Stimulated activated naive CD4-positive, alpha-beta T cell treated with Interleukin-2 at 50 U/mL for 16 hours (primary cell): ENCODE measurements around the gene SDS.

ENCODE experiments used
- DNase-seq: peaks from one replicate; lab custom pipeline; 2025; lab: John Stamatoyannopoulos, UW

SDS gene

DNA sequence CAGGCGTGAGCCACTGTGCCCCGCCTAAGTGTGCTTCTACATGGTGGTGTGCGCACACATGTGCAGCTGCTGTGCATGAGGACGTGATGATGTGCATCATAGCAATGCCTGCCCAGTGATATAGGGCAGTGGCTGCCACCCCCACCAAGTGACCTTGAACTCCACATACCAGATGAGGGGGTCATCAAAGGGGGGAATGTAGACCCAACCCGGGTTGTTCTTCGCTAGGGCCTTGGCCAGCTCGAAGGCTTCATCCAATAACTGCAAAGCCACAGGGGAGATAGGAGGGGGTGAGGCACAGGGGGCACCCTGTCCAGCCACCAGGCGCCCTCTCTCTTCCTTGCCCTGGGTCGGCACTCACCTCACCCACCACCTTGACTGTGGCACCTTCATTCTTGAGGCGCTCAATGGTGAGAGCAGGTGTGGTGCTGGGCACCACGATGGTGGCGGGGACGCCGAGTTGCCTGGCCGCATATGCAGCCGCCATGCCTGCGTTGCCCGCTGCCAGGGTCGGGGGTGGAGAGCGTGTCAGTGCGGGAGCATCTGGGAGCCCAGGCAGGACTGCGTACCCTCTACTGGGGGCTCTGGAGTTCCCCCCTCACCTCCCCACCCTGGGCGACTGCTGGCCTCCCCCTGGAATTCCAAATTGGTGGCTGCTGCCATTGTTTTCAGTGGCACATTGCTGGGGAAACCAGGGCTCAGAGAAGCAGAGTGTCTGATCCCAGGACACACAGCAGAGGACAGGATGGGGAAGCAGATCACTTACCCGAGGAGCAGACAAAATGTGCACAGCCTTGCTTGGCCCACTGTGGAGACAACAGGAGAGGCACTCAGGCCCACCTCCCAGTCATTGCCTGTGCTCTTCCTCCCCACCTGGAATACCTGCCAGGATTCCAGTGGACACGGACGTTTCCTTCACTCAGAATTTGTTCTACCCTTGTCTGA, 5.1 kb downstream of the SDS start:
- DNase-seq, result no peak

DNA sequence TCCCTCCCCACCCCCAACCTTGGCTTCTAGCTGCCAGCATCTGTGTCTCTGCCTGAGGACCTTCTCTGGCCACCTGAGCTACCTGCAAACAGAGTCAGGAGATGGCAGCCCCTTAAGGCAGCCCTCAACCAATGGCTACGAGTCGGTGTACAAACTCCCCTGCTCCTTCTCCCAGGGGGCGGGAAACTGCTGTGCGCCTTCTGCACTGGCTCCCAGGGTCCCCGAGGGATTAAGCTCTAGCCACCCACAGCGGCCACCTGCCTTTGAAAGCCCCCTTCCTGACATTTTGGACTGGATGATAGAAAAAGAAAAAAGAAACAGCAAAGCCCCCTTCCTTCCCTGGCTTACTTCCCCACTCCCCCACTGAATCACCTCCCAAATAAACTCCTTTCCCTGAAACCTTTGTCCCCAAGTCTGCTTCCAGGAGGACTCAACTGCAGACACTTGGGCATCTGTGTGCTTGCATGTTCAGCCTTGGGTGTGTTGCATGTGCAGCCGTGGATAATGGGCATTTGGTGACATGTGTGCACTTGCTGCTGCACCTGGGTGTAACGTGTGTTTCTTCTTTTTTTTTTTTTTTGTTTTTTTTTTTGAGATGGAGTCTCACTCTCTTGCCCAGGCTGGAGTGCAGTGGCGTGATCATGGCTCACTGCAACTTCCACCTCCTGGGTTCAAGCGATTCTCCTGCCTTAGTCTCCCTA, 6.0 kb downstream of the SDS start:
- DNase-seq, result no peak

GRCh38 chr12:113396828-113397496, 6.7 kb downstream of the SDS start:
- no peak for DNase-seq

DNA sequence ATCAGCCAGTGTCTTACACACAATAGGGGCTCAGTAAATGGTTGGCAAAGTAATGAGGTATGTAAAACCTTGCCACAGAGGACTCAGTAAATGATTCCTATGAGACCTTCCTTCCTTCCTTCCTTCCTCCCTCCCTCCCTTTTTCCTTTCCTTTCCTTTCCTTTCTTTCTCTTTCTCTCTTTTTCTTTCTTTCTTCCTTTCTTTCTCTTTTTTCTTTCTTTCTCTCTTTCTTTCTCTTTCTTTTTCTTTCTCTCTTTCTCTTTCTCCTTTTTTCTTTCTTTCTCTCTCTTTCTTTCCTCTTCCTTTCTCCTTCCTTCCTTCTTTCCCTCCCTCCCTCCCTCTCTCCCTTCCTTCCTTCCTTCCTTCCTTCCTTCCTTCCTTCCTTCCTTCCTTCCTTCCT, 7.5 kb downstream of the SDS start:
- DNase-seq, result no peak

DNA sequence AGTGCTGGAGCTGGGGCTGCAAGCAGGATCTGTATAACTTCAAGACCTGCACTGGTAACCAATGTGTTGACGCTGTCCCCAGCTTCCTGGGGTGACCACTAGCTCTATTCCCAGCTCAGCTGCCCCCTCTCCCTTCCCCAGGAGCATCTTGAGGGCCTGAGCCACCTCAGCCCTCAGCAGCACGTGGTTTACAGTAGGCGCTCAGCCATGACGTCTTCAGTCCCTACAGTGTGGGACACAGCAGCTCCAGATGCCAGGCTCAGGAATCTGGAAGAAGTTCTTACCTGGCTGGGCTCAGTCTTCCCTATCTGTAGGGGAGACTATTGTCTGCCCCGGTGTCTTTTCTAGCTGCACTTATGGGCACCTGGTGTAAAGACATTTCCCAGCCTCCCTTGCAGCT, 8.6 kb downstream of the SDS start:
- no peak for DNase-seq

DNA sequence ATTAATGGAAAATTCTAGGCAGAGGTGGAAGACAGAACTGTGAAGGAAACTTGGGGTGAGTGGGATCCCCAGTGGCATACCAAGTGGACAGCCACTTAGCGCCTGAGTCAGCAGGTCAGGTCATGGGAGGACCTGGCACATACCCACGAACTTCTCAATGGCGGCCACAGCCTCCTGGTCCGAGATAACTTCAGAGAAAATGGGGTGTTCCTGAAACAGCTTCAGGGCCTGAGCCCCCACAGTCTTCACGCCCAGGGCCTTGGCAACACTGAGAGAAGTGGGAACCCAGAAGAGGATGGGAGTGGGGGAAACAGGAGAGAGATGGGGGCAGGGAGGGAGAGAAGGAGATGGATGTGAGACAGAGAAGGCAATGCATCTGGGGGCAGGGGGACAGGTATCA, 9.9 kb downstream of the SDS start:
- no peak for DNase-seq

DNA sequence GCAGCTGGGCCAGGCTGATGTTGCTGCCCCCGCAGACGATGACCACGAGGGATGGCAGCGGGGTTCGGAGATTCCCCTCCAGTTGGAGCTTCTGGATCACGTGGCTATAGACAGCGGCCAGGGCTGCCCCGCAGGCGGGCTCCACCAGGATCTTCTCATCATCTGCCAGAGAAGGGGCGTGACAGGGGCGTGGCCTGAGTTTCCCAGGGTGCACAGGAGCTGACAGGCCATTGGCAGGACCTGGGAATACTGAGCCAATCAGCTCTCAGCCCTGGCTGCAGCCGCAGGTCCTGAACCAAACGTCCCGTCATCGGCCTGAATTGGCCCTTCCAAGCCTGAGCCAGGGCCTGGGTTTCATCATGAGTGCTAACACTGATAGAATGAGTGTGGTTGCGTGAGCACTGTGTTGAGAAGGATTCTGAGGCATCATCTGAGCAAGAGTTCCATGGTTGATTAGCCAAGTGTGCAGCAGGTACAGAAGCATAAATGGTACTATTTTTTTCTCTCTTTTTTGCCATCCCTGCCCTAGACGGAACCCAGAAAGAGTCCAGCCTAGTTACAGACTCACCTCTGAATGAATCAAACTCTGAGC, 10.6 kb downstream of the SDS start:
- DNase-seq, result no peak

- no peak for DNase-seq
Observed at GRCh38 chr12:113392520-113392919, 11.2 kb downstream of the SDS start.

DNA sequence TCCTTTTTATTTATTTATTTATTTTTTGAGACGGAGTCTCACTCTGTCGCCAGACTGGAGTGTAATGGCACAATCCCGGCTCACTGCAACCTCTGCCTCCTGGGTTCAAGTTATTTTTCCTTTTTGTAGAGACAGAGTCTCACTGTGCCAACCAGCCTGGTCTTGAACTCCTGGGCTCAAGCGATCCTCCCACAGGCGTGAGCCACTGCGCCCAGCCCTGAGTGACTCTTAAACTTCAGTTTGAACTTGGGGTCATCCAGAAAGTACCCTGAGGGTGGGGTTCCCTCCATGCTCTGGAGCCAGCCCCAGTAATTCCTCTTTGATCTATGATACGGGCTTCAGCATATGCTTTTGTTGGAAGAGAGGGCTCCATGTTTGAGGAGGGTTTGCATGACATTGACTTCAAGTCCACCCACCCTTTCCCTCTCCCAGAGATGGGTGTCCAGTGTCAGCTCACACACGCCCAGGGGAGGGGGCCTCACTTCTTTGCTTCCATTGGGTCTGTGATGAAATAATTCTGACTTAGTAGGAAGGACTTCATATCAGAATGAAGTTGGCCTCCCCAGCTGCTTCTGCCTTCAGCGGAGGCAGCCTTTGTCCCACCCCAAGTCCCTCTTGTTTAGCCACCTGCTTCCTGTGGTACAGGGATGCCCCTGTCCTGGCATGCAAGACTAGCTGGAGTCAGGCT, 11.9 kb downstream of the SDS start:
- no peak for DNase-seq

- DNase-seq, result no peak
Observed at GRCh38 chr12:113391145-113391544, 12.5 kb downstream of the SDS start.

DNA sequence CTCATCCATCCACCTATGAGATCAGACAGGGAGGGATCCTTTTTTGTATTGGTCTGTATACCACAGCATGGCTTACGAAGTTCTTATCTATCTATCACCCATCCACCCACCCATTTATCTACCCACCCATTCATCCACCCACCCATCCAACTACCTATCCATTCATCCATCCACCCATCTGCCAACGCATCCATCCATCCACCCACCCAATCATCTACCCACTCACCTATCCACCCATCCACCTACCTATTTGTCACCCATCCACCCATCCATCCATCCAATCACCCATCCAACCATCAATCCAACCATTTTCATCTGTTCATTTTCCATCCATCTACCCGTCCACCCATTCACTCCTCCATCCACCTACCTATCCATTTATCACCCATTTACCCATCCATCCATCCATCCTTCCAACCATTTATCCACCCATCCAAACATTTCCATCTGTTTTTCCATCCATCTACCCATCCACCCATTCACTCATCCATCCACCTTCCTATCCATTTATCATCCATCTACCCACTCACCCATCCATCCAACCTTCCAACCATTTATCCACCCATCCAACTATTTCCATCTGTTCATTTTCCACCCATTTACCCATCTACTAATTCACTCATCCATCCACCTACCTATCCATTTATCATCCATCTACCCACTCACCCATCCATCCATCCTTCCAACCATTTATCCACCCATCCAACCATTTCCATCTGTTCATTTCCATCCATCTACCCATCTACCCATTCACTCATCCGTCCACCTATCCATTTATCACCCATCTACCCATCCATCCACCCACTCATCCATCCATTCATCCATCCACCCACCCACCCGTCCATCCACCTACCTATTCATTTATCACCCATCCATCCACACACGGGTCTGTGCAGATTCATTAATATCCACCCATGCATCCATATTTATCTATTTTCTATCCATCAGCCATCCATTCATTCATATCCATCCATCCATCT, 13.3 kb downstream of the SDS start:
- no peak for DNase-seq

DNA sequence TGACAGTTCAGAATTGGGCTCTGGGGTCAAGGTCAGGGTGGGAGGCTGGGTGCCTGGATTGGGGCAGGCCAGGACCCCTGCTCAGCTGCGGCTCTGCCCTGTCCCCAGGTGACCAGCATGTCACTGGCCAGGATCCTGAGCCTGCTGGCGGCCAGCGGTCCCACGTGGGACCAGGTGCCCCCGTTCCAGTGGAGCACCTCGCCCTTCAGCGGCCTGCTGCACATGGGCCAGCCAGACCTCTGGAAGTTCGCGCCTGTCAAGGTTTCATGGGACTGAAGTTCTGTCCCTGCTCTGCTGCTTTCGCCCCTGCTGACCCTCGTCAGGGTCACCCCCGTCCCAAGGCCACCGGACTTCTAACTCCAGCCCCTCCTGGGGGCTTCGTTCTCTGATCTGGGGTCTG, 15.3 kb downstream of the SDS start:
- DNase-seq, result no peak

GRCh38 chr12:113387631-113388030, 16.1 kb downstream of the SDS start:
- no peak for DNase-seq

- DNase-seq, result no peak
Observed at GRCh38 chr12:113386866-113387566, 16.7 kb downstream of the SDS start.

- DNase-seq, result no peak
Observed at GRCh38 chr12:113385282-113385882, 18.3 kb downstream of the SDS start.

DNA sequence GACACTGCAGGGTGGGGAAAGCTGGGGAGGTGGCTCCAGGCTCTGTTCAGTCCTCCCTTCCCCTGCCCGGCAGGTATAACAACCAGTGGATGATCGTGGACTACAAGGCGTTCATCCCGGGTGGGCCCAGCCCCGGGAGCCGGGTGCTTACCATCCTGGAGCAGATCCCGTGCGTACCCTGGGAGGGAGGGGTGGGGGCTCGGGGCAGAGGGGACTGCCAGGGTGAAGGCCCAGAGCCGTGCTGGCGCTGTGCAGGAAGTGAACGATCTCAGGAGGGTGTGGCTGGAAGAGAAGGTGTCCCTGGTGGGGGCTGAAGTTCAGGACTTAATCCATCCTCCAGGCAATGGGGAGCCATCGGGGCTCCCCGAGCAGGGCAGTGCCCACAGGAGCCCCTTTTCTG, 18.9 kb downstream of the SDS start:
- no peak for DNase-seq

- DNase-seq, result no peak
Observed at GRCh38 chr12:113382206-113382605, 21.5 kb downstream of the SDS start.

- DNase-seq, result no peak
Observed at GRCh38 chr12:113381220-113381619, 22.5 kb downstream of the SDS start.

- no peak for DNase-seq
Observed at GRCh38 chr12:113378291-113378690, 25.4 kb downstream of the SDS start.
